ENCODE results near the gene CFHR3. TPM values are rescaled to one million over a fixed set of nuclear protein-coding genes. Genes with fewer than 3 reads are reported as not detected.

Gene CFHR3
- total RNA-seq, 1 experiment from 2014 or later: not detected

Other genes starting within 250 kb of the CFHR3 start
- gene KCNT2, start 166.4 kb upstream of the CFHR3 start, total RNA-seq (2014; rRNA removed; shearing (Covaris generic)): 0.34 and 1.0 TPM in 2 replicates
- gene CFH, start 122.8 kb upstream of the CFHR3 start, total RNA-seq (2014; rRNA removed; shearing (Covaris generic)): 3.8 and 4.4 TPM in 2 replicates
- not detected in 2 replicates for gene CFHR1, start 44.9 kb downstream of the CFHR3 start, total RNA-seq (2014; rRNA removed; shearing (Covaris generic))
- gene CFHR4, start 113.2 kb downstream of the CFHR3 start, total RNA-seq (2014; rRNA removed; shearing (Covaris generic)): not detected in 2 replicates
- gene CFHR2, start 168.9 kb downstream of the CFHR3 start, total RNA-seq (2014; rRNA removed; shearing (Covaris generic)): not detected in 2 replicates
- not detected in 2 replicates for gene CFHR5, start 202.7 kb downstream of the CFHR3 start, total RNA-seq (2014; rRNA removed; shearing (Covaris generic))

Measured in Daoy (cell line).